ENCODE data around the gene SERINC2. TPM values are rescaled to one million over a fixed set of nuclear protein-coding genes. Genes with fewer than 3 reads are reported as not detected.

Gene SERINC2
- 49.3 and 54.5 TPM in 2 replicates for total RNA-seq

GRCh38 chr1:31412732-31413404, at the start of gene SERINC2:
SERINC2 (plus strand) TSS chr1:31413213; CDS start chr1:31413266, 53 bp downstream.

GRCh38 chr1:31373056-31373896, 39.7 kb upstream of the SERINC2 start, which contains the start of gene FABP3:
FABP3 (minus strand) TSS chr1:31373076; CDS start chr1:31373014, 62 bp downstream.

Other genes starting within 250 kb of the SERINC2 start
- gene NKAIN1, start 173.3 kb upstream of the SERINC2 start, total RNA-seq = not detected in 2 replicates
- gene SNRNP40, start 116.4 kb upstream of the SERINC2 start, total RNA-seq = 86.3 and 106 TPM in 2 replicates
- 40.6 and 48.4 TPM in 2 replicates for gene ZCCHC17, start 116.2 kb upstream of the SERINC2 start, total RNA-seq
- gene FABP3, start 40.1 kb upstream of the SERINC2 start, total RNA-seq = 126 and 155 TPM in 2 replicates
- 22.9 and 24.2 TPM in 2 replicates for gene TINAGL1, start 163.3 kb downstream of the SERINC2 start, total RNA-seq
- gene HCRTR1, start 204.5 kb downstream of the SERINC2 start, total RNA-seq = not detected in 2 replicates
- 88.4 and 98.3 TPM in 2 replicates for gene PEF1, start 231.7 kb downstream of the SERINC2 start, total RNA-seq

Measured in myometrial cell (primary cell).